ENCODE measurements around the gene GRID2.

The GRID2 gene

DNA sequence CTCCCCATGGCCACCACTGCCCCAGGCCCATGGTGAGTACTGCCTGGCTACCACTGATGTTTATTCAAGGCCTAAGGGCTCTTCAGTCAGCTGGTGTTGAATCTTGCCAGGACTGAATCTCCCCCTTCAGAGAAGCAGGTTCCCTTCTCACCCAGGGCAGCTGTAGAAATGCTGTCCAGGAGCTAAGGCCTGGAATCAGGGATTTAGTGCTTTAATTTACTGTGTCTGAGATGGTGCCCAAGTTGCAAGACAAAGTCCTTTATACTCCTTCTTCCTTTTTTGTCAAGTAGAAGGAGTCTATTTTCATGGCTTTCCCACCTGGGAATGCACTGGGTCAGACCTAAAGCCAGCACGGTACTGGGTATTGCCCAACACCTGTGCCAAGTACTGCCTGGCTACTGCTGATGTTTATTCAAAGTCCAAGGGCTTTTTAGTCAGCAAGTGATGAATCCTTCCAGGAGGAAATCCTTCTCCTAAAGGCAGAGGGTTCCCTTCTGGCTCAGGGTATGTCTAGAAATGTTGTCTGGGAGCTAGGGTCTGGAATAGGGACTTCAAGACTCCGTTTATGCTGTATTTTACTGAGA is 1407.2 kb downstream of the GRID2 start:
- Mint-ChIP-seq H3K9me3 (peaks cover 14 to 16% of the 10 kb centered on the region in 2 donors), H3K4me1 (no peaks in the 10 kb centered on the region), H3K4me3 (no peak overlapping the region), H3K27ac (no peak overlapping the region), H3K27me3 (no peaks in the 10 kb centered on the region)
- no peak for DNase-seq
- ATAC-seq = no peak

GRCh38 chr4:93718233-93718632 is 1414.5 kb downstream of the GRID2 start:
- Mint-ChIP-seq H3K4me3 (no peak overlapping the region), H3K27ac (no peak overlapping the region), H3K4me1 (no peaks in the 10 kb centered on the region), H3K27me3 (no peaks in the 10 kb centered on the region), H3K9me3 (peaks cover 0 to 15% of the 10 kb centered on the region in 2 donors)
- DNase-seq (no peak), ATAC-seq (no peak)

- no peak overlapping the region for H3K4me3 Mint-ChIP-seq
- peaks cover 0 to 8% of the 10 kb centered on the region in 2 donors for H3K9me3 Mint-ChIP-seq
- DNase-seq (no peak), ATAC-seq (no peak)
- H3K27ac Mint-ChIP-seq = no peak overlapping the region
- H3K27me3 Mint-ChIP-seq = no peaks in the 10 kb centered on the region
- H3K4me1 Mint-ChIP-seq = no peaks in the 10 kb centered on the region
Observed at GRCh38 chr4:93719552-93719951, 1415.8 kb downstream of the GRID2 start.

- H3K27ac Mint-ChIP-seq = no peak overlapping the region
- ATAC-seq = no peak
- no peak for DNase-seq
- H3K27me3 Mint-ChIP-seq = no peaks in the 10 kb centered on the region
- peaks cover 0 to 8% of the 10 kb centered on the region in 2 donors for H3K9me3 Mint-ChIP-seq
- no peak overlapping the region for H3K4me3 Mint-ChIP-seq
- no peaks in the 10 kb centered on the region for H3K4me1 Mint-ChIP-seq
Observed at GRCh38 chr4:93722446-93722845, 1418.7 kb downstream of the GRID2 start.

- ATAC-seq = no peak
- H3K4me1 Mint-ChIP-seq = no peaks in the 10 kb centered on the region
- no peak for DNase-seq
- no peaks in the 10 kb centered on the region for H3K9me3 Mint-ChIP-seq
- H3K27ac Mint-ChIP-seq = no peak overlapping the region
- no peaks in the 10 kb centered on the region for H3K27me3 Mint-ChIP-seq
- no peak overlapping the region for H3K4me3 Mint-ChIP-seq
Observed at GRCh38 chr4:93730251-93730650, 1426.5 kb downstream of the GRID2 start.

GRCh38 chr4:93730760-93731159 is 1427.0 kb downstream of the GRID2 start:
- ATAC-seq (no peak), DNase-seq (no peak)
- Mint-ChIP-seq H3K27me3 (no peaks in the 10 kb centered on the region), H3K4me3 (no peak overlapping the region), H3K4me1 (no peaks in the 10 kb centered on the region), H3K27ac (no peak overlapping the region), H3K9me3 (no peaks in the 10 kb centered on the region)

- Mint-ChIP-seq H3K4me1 (no peaks in the 10 kb centered on the region), H3K9me3 (no peaks in the 10 kb centered on the region), H3K27me3 (no peaks in the 10 kb centered on the region), H3K4me3 (no peak overlapping the region), H3K27ac (no peak overlapping the region)
- ATAC-seq (no peak), DNase-seq (no peak)
Observed at GRCh38 chr4:93731456-93731855, 1427.7 kb downstream of the GRID2 start.

DNA sequence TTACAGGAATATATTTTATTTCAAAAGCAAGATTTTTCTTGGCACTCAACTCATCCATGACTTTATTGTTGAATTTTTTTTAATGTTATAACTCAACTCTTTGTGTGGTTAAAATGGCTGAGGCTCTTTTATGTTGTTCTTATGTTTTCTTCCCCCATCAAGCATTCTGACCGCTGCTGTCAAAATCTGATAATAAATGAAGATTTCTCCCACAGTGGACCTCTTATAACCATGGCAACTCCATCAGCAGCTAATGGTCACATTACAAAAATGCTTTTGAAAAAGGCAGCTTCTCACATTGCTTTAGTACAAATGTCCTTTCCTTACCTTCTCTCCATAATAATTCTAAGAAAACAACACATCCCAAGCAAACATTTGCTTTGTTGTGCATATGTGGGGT is 1428.7 kb downstream of the GRID2 start:
- no peaks in the 10 kb centered on the region for H3K27me3 Mint-ChIP-seq
- H3K27ac Mint-ChIP-seq = no peak overlapping the region
- DNase-seq (no peak), ATAC-seq (no peak)
- H3K9me3 Mint-ChIP-seq = no peaks in the 10 kb centered on the region
- H3K4me3 Mint-ChIP-seq = no peak overlapping the region
- no peaks in the 10 kb centered on the region for H3K4me1 Mint-ChIP-seq

GRCh38 chr4:93740890-93741289 is 1437.1 kb downstream of the GRID2 start:
- Mint-ChIP-seq H3K27me3 (no peaks in the 10 kb centered on the region), H3K9me3 (peaks cover 0 to 8% of the 10 kb centered on the region in 2 donors), H3K4me1 (no peaks in the 10 kb centered on the region), H3K27ac (no peak overlapping the region), H3K4me3 (no peak overlapping the region)
- ATAC-seq (no peak), DNase-seq (no peak)

DNA sequence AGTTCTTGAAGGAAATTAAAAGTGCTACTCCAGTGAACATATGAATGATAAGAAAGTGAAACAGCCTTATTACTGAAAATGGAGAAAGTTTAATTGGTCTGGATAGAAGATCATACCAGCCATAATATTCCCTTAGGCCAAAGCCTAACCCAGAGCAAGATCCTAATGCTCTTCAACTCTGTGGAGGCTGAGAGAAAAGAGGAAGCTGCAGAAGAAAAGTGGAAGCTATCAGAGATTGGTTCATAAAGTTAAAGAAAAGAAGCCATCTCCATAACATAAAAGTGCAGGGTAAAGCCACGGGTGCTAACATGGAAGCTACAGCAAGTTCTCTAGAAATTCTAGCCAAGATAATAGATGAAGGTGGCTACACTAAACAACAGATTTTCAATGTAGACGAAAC is 1439.3 kb downstream of the GRID2 start:
- H3K9me3 Mint-ChIP-seq = peaks cover 0 to 8% of the 10 kb centered on the region in 2 donors

DNA sequence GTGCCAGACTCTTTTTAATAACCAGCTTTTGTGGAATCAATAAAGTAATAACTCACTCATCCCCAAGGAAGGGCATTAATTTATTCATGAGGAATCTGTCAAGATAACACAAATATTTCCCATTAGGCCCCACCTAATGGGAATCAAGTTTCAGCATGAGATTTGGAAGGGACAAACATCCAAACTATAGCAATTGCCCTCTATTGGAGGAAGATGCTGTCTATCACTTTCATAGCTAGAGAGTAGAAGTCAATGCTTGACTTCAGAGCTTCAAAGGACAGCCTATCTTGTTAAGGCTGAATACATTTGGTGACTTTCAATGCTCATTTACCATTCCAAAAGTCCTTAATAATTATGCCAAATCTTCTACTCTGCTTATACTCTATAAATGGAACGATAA is 1439.9 kb downstream of the GRID2 start:
- Mint-ChIP-seq H3K27me3 (no peaks in the 10 kb centered on the region), H3K27ac (no peak overlapping the region), H3K4me1 (no peaks in the 10 kb centered on the region), H3K9me3 (peaks cover 0 to 8% of the 10 kb centered on the region in 2 donors), H3K4me3 (no peak overlapping the region)
- DNase-seq (no peak), ATAC-seq (no peak)

More for the DNA sequence above, 1439.3 kb downstream of the GRID2 start:
- Mint-ChIP-seq H3K27me3 (no peaks in the 10 kb centered on the region), H3K4me3 (no peak overlapping the region), H3K4me1 (no peaks in the 10 kb centered on the region), H3K27ac (no peak overlapping the region)
- ATAC-seq = no peak
- DNase-seq = no peak

- Mint-ChIP-seq H3K9me3 (peaks cover 4 to 8% of the 10 kb centered on the region in 2 donors), H3K27ac (no peak overlapping the region), H3K27me3 (no peaks in the 10 kb centered on the region), H3K4me3 (no peak overlapping the region), H3K4me1 (no peaks in the 10 kb centered on the region)
- ATAC-seq = no peak
- DNase-seq = no peak
Observed at GRCh38 chr4:93744961-93745360, 1441.2 kb downstream of the GRID2 start.

DNA sequence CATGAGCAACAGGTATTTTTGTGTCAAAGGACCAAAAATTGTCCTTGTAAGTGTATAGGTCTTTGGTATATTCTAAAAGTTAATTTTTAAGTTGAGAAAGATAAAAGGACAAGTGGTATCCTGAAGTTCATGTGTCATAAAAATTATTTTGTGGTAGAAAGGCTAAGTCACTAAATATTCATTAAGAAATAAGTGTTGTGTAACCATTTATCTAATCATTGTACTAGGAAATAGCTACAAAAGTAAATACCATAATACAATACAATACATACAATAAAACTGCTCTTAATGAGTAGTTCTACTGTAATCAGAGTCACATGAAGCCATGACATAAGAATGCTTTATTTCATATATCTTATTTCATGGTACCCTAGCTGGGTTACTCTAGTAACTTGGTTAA is 1442.3 kb downstream of the GRID2 start:
- H3K4me3 Mint-ChIP-seq = no peak overlapping the region
- no peaks in the 10 kb centered on the region for H3K4me1 Mint-ChIP-seq
- DNase-seq = no peak
- ATAC-seq = no peak
- peaks cover 4 to 8% of the 10 kb centered on the region in 2 donors for H3K9me3 Mint-ChIP-seq
- no peak overlapping the region for H3K27ac Mint-ChIP-seq
- no peaks in the 10 kb centered on the region for H3K27me3 Mint-ChIP-seq

DNA sequence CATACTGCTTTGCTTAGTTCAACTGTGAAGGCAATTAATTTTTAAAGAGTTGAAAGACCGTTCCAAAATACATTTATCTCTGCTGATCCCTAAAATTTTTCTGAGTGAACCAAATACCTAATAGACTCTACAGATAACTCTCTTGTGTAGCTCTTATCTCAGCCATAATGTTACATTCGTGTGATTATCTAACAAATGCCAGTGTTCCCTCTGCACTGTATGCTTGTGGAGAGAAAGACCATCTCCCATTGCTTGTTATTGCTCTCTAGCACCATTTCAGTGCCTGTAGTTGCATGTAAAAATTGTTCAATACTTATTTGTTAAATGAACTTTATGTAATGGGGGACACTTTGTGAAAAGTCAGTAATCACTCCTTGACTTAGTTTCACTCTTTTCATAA is 1443.5 kb downstream of the GRID2 start:
- Mint-ChIP-seq H3K9me3 (peaks cover 4 to 8% of the 10 kb centered on the region in 2 donors), H3K27ac (no peak overlapping the region), H3K27me3 (no peaks in the 10 kb centered on the region), H3K4me3 (no peak overlapping the region), H3K4me1 (no peaks in the 10 kb centered on the region)
- no peak for ATAC-seq
- no peak for DNase-seq

GRCh38 chr4:93748373-93749291 is 1444.9 kb downstream of the GRID2 start:
- no peak overlapping the region for H3K4me3 Mint-ChIP-seq
- DNase-seq = no peak
- no peaks in the 10 kb centered on the region for H3K4me1 Mint-ChIP-seq
- H3K27me3 Mint-ChIP-seq = no peaks in the 10 kb centered on the region
- no peak for ATAC-seq
- H3K27ac Mint-ChIP-seq = no peak overlapping the region
- H3K9me3 Mint-ChIP-seq = peaks cover 0 to 4% of the 10 kb centered on the region in 2 donors

DNA sequence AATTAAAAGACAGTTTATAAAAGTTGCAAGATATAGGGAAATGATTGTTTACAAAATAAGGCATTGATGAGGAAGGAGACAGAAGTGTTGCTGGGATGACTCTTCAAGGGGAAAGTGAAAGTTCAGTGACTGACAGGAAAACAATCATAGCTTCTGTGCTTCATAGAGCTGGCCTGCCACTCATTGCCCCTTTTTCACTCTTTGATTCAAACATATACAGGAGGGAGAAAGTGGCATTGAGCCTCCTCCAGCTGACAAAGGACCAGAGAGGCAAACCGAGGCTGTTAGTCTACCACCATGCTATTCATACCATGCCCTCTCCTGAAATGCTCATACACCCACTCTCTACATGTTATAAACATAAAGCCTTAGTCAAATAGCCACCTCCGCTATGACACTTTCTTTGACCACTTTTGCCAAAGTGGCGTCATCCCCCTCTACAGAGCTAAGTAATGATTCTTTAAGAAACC is 1445.6 kb downstream of the GRID2 start:
- no peak for DNase-seq
- ATAC-seq = no peak
- peaks cover 0 to 4% of the 10 kb centered on the region in 2 donors for H3K9me3 Mint-ChIP-seq
- H3K27ac Mint-ChIP-seq = no peak overlapping the region
- no peaks in the 10 kb centered on the region for H3K27me3 Mint-ChIP-seq
- H3K4me3 Mint-ChIP-seq = no peak overlapping the region
- H3K4me1 Mint-ChIP-seq = no peaks in the 10 kb centered on the region
